Measurements from ENCODE around the gene MRPL38. TPM values are rescaled to one million over a fixed set of nuclear protein-coding genes. Genes with fewer than 3 reads are reported as not detected.

The MRPL38 gene
- 62.5 and 93.9 TPM in 2 replicates for polyA plus RNA-seq (2012; rRNA removed)
- 28.7 and 43.8 TPM in 2 replicates for polyA plus RNA-seq (2012; cell fraction: cytosol; rRNA removed)
- 321 and 427 TPM in 2 replicates for polyA plus RNA-seq (2012; cell fraction: nucleus; rRNA removed)

DNA sequence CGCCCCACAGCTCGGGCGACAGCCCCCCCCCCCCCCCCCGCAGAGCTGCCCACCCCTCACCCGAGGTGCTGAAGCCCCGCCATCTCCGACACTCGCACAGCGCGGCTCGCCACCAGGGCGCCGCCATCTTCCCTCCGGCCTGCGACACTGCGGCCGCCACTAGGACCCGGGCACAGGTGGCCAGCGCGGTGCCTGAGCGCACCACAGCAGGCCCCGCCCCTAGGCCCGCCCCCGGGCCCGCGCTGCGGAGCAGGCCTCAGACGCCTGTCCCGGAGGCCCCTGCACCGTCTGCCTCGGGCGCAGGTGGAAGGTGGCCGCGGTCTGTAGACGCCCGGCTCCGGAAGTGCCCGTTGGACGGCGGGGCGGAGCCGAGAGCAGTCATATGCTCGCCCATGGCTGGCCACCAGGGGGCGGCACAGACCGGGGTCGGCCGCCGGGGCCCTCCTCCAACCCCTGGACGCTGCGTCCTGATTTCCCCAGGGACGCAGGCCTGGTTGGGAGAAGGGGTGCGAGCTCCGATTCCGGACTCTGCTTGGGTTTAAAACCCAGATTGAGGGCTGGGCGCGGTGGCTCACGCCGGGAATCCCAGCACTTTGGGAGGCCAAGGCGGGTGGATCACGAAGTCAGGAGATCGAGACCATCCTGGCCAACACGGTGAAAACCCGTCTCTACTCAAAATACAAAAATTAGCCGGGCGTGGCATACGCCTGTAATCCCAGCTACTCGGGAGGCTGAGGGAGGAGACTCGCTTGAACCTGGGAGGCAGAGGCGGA lies at the start of gene MRPL38:
TSS of gene MRPL38 (minus strand) at position 136 of the 773 bp plus-strand sequence. CDS start at position 127, 9 bp downstream.
- ChIA-PET CTCF (interaction anchor here (0.6 to 5.6 kb wide), 70 partner anchors 9 to 1703 kb away, joined by 3 to 142 read pairs (median 4); partner anchors contain the start of genes ACOX1, CDK3, EXOC7 and FBF1), POLR2A (interaction anchor here (0.6 to 2.0 kb wide), 13 partner anchors 9 to 125 kb away, joined by 3 to 8 read pairs (median 4); partner anchors contain the start of gene WBP2)
- 5% methylated on average over 37 of the region's 69 CpGs for WGBS (ENCODE audit: low lambda C conversion rate)
- peaks cover 30% of the 10 kb centered on the region; the same call in 1 of the 2 replicates for H3K79me2 ChIP-seq (ENCODE audit: insufficient read depth)
- H3F3A ChIP-seq (replicated peaks; ENCODE audit: insufficient read depth), result peaks cover 17% of the 10 kb centered on the region
- H3K9ac ChIP-seq, result peak within 1 kb of the TSS; percentile 78
- H3K9me3 ChIP-seq, result no peaks in the 10 kb centered on the region
- peak within 1 kb of the TSS; percentile 70 to 88 for H3K4me3 ChIP-seq (ENCODE audit: low read depth in 2 of 2, low read length in 1 of 2)
- H3K9me2 ChIP-seq, result no peaks in the 10 kb centered on the region
- H3K27me3 ChIP-seq (ENCODE audit: insufficient read depth), result no peaks in the 10 kb centered on the region
- H4K20me1 ChIP-seq (ENCODE audit: insufficient read depth), result no peaks in the 10 kb centered on the region
- H3K4me2 ChIP-seq, result peak within 1 kb of the TSS; percentile 91
- H3K36me3 ChIP-seq (replicated peaks in 1 of 2; ENCODE audit: control insufficient read depth in 1 of 2, insufficient read depth in 2 of 2, low read length in 1 of 2), result peaks cover 20 to 21% of the 10 kb centered on the region in 2 experiments
- H3K27ac ChIP-seq (ENCODE audit: low read depth in 2 of 2, low read length in 1 of 2), result peak within 1 kb of the TSS; percentile 66 to 86
- DNase-seq, result peak; percentile 99
- H2AFZ ChIP-seq (ENCODE audit: low read depth), result peak within 1 kb of the TSS; percentile 99
- H3K4me1 ChIP-seq (ENCODE audit: control insufficient read depth in 1 of 2, insufficient read depth in 2 of 2, low read depth in 1 of 2, low read length in 1 of 2), result peaks cover 4 to 13% of the 10 kb centered on the region in 2 experiments; a peak in 2 of 4 replicates
- TF ChIP-seq RAD21 (IDR thresholded peaks at IDR 0.05; ENCODE audit: low read length) (peak; percentile 94), FOSL2 (IDR thresholded peaks at IDR 0.05; ENCODE audit: borderline replicate concordance, low read depth) (no peak; the same call in 1 of the 2 replicates), GATA2 (CRISPR knock-in tag; IDR thresholded peaks at IDR 0.05) (no peak), SMC3 (IDR thresholded peaks at IDR 0.05; ENCODE audit: low read depth, low read length) (peak; percentile 91), EP300 (IDR thresholded peaks at IDR 0.05; ENCODE audit: borderline replicate concordance in 1 of 2, low read depth in 1 of 2, low read length in 1 of 2) (peak in 1 of 2 experiments; percentile 56; a peak in 1 of 4 replicates), NFIC (IDR thresholded peaks at IDR 0.05; ENCODE audit: borderline replicate concordance) (no peak), FOXM1 (IDR thresholded peaks at IDR 0.05; ENCODE audit: low read depth) (peak; percentile 50; the same call in 1 of the 2 replicates), GABPA (IDR thresholded peaks at IDR 0.05; ENCODE audit: low read depth) (peak; percentile 69), NRF1 (IDR thresholded peaks at IDR 0.05; ENCODE audit: low read depth, low read length) (peak; percentile 40; the same call in 1 of the 2 replicates), MEF2A (IDR thresholded peaks at IDR 0.05; ENCODE audit: borderline replicate concordance, low read depth) (no peak; the same call in 1 of the 2 replicates), CTCF (IDR thresholded peaks at IDR 0.05) (peak; percentile 99), USF1 (IDR thresholded peaks at IDR 0.05; ENCODE audit: borderline replicate concordance, low read depth) (peak; percentile 56; the same call in 1 of the 2 replicates), CHD2 (IDR thresholded peaks at IDR 0.05; ENCODE audit: low read length, partially characterized antibody) (peak; percentile 83), PBX3 (IDR thresholded peaks at IDR 0.05) (peak; percentile 55), RFX5 (IDR thresholded peaks at IDR 0.05; ENCODE audit: low read length) (peak; percentile 70; the same call in 1 of the 2 replicates)
- TF ChIP-seq, protein P1, sequence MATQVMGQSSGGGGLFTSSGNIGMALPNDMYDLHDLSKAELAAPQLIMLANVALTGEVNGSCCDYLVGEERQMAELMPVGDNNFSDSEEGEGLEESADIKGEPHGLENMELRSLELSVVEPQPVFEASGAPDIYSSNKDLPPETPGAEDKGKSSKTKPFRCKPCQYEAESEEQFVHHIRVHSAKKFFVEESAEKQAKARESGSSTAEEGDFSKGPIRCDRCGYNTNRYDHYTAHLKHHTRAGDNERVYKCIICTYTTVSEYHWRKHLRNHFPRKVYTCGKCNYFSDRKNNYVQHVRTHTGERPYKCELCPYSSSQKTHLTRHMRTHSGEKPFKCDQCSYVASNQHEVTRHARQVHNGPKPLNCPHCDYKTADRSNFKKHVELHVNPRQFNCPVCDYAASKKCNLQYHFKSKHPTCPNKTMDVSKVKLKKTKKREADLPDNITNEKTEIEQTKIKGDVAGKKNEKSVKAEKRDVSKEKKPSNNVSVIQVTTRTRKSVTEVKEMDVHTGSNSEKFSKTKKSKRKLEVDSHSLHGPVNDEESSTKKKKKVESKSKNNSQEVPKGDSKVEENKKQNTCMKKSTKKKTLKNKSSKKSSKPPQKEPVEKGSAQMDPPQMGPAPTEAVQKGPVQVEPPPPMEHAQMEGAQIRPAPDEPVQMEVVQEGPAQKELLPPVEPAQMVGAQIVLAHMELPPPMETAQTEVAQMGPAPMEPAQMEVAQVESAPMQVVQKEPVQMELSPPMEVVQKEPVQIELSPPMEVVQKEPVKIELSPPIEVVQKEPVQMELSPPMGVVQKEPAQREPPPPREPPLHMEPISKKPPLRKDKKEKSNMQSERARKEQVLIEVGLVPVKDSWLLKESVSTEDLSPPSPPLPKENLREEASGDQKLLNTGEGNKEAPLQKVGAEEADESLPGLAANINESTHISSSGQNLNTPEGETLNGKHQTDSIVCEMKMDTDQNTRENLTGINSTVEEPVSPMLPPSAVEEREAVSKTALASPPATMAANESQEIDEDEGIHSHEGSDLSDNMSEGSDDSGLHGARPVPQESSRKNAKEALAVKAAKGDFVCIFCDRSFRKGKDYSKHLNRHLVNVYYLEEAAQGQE (IDR thresholded peaks at IDR 0.05; ENCODE audit: low read depth, low read length), result peak; percentile 53; the same call in 1 of the 2 replicates
- TF ChIP-seq, protein P2, sequence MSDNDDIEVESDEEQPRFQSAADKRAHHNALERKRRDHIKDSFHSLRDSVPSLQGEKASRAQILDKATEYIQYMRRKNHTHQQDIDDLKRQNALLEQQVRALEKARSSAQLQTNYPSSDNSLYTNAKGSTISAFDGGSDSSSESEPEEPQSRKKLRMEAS (IDR thresholded peaks at IDR 0.05; ENCODE audit: low read depth), result peak; percentile 93
- TF ChIP-seq, protein P3, sequence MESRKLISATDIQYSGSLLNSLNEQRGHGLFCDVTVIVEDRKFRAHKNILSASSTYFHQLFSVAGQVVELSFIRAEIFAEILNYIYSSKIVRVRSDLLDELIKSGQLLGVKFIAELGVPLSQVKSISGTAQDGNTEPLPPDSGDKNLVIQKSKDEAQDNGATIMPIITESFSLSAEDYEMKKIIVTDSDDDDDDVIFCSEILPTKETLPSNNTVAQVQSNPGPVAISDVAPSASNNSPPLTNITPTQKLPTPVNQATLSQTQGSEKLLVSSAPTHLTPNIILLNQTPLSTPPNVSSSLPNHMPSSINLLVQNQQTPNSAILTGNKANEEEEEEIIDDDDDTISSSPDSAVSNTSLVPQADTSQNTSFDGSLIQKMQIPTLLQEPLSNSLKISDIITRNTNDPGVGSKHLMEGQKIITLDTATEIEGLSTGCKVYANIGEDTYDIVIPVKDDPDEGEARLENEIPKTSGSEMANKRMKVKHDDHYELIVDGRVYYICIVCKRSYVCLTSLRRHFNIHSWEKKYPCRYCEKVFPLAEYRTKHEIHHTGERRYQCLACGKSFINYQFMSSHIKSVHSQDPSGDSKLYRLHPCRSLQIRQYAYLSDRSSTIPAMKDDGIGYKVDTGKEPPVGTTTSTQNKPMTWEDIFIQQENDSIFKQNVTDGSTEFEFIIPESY (IDR thresholded peaks at IDR 0.05; ENCODE audit: borderline replicate concordance, low read depth), result no peak
- TF ChIP-seq, protein P4, sequence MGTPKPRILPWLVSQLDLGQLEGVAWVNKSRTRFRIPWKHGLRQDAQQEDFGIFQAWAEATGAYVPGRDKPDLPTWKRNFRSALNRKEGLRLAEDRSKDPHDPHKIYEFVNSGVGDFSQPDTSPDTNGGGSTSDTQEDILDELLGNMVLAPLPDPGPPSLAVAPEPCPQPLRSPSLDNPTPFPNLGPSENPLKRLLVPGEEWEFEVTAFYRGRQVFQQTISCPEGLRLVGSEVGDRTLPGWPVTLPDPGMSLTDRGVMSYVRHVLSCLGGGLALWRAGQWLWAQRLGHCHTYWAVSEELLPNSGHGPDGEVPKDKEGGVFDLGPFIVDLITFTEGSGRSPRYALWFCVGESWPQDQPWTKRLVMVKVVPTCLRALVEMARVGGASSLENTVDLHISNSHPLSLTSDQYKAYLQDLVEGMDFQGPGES (IDR thresholded peaks at IDR 0.05; ENCODE audit: low read depth, low read length), result no peak
